T-helper 1 cell treated with Interleukin-12 subunit alpha and Interleukin-12 subunit beta and Interleukin-4 antibody, amounts not matched to agents 30 μg/mL and 1 μg/mL, for 36 hours (primary cell): Measurements from ENCODE around the gene STUM.

Source experiments
- H3K27ac Mint-ChIP-seq: one replicate; pipeline ENCODE4 v1.8.0; 2021; ENCODE audit warnings: mild to moderate bottlenecking, mixed read lengths
- H3K27me3 Mint-ChIP-seq: one replicate; pipeline ENCODE4 v1.8.0; 2021; ENCODE audit warnings: low read depth, mixed read lengths
- H3K36me3 Mint-ChIP-seq: one replicate; pipeline ENCODE4 v1.8.0; 2021; ENCODE audit warnings: low read depth, mixed read lengths
- H3K4me1 Mint-ChIP-seq: one replicate; pipeline ENCODE4 v1.8.0; 2021; ENCODE audit warnings: low read depth, mixed read lengths
- H3K4me3 Mint-ChIP-seq: one replicate; pipeline ENCODE4 v1.8.0; 2021; ENCODE audit warnings: mild to moderate bottlenecking, moderate library complexity, mixed read lengths
- H3K9me3 Mint-ChIP-seq: one replicate; pipeline ENCODE4 v1.8.0; 2021; ENCODE audit warnings: mixed read lengths

Gene STUM

DNA sequence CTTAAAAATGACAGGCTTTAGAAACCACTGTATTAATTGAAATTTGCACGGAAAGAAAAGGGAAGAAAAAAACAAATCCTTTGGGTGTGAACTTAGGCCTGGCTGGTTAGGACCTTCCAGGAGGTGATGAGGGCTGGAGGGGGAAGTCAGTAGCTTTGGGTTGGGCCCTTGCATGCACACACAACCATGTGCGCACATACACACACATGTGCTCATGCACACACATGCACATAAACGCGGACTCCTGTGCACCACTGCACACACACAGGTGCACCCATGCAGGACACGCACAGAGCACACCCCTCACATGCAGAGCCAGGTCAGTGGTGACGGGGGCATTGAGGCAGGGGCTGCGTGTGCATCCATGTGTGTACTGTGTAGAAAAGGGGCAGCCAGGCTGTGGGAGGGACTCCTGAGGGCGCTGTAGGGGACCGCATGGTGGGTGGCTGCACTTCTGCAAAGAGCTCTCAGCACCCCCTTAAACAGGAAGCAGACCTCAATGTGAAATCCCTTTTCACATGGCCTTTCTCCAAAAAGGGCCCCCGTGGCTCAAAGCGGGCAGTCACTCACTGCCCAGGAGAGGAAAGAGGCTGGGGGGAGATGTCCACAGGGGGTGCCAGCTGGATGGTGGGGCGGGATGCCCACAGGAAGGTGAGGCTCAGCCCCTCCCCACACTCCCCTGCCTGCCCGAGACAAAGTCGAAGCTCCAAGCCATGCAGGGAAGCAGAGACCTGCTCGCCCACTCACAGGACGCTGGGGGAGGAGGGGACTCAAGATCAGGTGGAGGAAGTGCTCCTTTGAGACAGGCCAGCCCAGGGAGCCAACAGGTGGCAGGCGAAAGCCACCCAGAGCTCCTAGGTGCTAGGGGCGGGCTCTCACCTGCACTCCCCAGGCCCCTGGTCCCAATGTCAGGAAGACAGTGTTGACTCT, 95.3 kb downstream of the STUM start:
- Mint-ChIP-seq H3K27ac (peak overlapping the region; percentile 84), H3K4me3 (peak overlapping the region; percentile 58), H3K4me1 (peaks cover 33% of the 10 kb centered on the region), H3K36me3 (peaks cover 38% of the 10 kb centered on the region), H3K9me3 (no peaks in the 10 kb centered on the region), H3K27me3 (no peaks in the 10 kb centered on the region)

DNA sequence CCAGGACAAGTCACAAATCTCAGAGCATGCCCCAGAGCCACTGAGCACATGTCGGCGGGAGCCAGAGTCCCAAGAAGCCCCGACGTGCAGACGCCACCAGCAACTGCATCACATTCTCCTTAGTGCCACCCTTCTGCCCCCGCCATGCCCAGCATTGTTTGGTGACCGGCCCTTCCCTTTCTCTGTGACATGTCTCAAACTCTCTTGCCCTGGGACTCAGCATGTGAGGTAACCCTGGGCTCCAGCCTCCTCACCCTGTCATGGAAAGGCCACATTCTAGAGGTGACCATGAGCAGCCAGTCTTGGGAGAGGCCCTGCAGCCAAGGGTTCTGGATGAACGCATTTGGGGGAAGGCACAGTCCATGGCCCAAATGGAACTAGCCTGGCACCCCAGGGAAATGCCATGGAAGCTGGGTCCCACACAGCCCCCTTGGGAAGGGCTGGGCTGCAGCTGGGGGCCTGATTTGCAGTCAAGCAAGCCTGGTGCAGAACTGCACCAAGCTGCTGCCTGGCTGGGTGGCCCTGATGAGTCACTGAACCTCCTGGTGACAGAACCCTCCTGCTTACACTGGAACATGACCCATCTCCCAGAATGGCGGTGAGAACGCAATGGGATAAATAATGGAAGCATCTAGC, 96.1 kb downstream of the STUM start:
- H3K36me3 Mint-ChIP-seq, result peaks cover 37% of the 10 kb centered on the region
- H3K9me3 Mint-ChIP-seq, result no peaks in the 10 kb centered on the region
- no peak overlapping the region for H3K27ac Mint-ChIP-seq
- no peak overlapping the region for H3K4me3 Mint-ChIP-seq
- no peaks in the 10 kb centered on the region for H3K27me3 Mint-ChIP-seq
- peaks cover 37% of the 10 kb centered on the region for H3K4me1 Mint-ChIP-seq

DNA sequence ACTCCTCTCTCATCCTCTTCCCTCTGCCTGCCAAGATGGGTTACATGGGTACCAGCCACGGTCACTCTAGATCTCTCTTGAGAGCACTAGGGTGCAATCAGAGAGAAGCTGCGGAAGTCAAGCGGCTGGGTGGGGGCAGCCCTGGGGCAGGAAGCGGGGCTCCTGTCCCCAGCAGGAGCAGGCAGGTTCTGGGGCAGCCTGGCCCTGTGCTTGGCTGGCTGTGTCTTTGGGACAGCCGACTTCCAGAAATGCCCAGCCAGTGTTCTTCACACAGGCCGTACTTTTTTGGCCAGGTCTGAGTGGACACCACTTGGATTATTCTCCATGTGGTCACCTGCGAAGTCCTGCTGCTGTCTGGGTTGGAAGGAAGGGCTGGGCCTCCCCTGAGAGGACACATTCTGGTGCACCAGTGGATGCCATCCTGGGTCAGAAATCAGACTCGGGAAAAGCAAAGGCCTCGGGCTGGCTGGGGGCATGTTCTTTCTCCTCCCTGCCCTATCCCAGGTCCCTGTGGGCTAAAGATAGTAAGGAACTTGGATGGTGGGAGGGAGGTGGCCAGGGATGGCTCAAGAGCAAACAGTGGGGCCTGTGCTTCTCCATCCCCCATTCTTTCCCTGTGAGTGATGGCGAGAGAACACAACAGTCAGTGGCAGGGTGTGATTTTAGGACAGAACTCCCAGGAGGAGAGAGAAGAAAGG, 96.9 kb downstream of the STUM start:
- Mint-ChIP-seq H3K36me3 (peaks cover 32% of the 10 kb centered on the region), H3K9me3 (no peaks in the 10 kb centered on the region), H3K27me3 (no peaks in the 10 kb centered on the region), H3K4me1 (peaks cover 41% of the 10 kb centered on the region), H3K27ac (no peak overlapping the region), H3K4me3 (no peak overlapping the region)

DNA sequence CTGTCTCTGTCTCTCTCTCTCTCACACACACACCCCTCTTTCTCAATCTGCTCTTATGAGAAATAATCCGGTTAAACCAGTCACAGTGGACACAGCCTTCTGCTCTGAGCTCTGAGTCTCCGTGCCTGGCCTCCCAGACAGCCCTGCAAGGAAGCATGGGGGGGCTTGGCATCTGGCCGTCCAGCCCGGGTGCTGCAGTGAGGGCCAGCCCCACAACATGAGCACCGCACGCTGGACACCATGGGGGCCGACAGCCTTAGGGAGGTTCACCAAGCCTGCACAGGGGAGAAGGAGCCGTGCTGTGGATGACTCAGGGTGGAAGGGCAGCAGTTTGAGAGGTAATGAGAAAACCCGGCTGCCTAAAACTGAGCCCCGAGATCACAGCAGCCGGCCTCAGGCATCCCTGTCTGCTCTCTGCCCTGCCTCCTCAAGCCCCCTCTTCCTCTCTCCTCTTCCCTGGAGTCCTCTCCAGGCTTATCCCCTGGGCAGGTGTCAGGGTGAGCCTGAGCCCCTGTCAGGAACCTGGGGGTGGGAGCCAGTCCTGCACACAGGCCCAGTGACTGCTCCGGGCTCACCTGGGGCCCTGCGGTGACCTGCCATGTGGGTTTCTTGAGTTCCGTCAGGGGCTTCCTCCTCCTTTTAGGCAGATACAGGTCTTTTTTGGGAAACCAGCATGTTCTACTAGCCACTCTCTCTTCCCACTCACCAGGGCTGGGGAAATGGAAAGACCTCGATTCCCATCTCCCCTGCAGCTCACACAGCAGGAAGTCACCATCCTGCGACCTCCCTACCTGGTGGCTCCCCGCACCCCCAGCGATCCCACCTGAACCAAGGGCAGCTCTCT, 97.7 kb downstream of the STUM start:
- Mint-ChIP-seq H3K4me3 (no peak overlapping the region), H3K36me3 (peaks cover 28% of the 10 kb centered on the region), H3K27ac (peak overlapping the region; percentile 55), H3K9me3 (no peaks in the 10 kb centered on the region), H3K4me1 (peaks cover 47% of the 10 kb centered on the region), H3K27me3 (no peaks in the 10 kb centered on the region)

DNA sequence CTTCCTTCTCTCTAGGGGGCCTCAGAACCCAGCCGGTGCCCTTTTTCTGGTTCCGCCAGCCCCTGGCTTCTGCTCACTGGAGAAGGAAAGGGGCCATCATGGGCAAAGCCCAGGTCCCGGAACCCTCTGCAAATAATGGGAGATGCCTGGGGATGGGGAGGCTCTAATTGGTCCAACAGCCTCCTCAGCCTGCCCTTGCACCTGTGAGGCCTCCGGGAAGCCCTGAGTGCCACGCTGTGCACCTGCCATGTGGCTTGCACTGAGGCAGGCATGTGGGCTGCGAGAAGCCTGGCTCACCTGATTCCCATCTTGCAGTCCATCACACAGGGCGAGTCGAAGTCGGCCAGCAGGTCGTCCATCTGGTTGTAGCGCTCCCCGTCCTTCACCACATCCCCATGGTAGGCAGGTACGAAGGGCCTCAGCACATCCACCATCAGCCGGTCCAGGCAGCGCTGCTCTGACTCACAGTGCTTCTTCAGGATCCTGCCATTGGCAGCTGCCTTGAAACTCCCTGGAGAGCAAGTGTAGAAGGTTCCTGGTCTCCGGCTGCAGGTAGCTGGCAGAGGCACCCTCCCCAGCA, 98.4 kb downstream of the STUM start:
- H3K27me3 Mint-ChIP-seq, result no peaks in the 10 kb centered on the region
- peak overlapping the region; percentile 55 for H3K27ac Mint-ChIP-seq
- peaks cover 47% of the 10 kb centered on the region for H3K4me1 Mint-ChIP-seq
- H3K36me3 Mint-ChIP-seq, result peaks cover 28% of the 10 kb centered on the region
- H3K4me3 Mint-ChIP-seq, result no peak overlapping the region
- no peaks in the 10 kb centered on the region for H3K9me3 Mint-ChIP-seq

DNA sequence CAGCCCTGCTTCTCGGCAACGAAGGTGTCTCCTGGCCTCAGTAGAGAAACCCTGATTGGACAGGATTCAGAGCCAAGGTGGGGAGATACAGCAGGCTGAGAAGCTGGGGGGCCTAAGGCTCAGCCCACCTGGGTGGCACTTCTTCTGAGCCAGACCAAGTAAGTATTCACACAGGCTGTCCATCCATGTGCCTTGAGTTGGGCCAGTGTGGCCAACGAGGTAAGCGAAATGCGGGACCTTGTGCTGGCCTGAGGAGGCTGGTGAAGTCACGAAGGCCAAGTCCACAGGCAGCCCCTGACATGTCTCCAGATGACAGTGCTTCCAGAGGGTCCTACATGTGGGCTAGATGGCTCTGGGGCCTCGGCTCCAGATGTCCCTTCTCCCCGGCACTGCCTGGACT, 99.2 kb downstream of the STUM start:
- H3K36me3 Mint-ChIP-seq, result peaks cover 28% of the 10 kb centered on the region
- no peak overlapping the region for H3K4me3 Mint-ChIP-seq
- H3K9me3 Mint-ChIP-seq, result no peaks in the 10 kb centered on the region
- H3K4me1 Mint-ChIP-seq, result peaks cover 47% of the 10 kb centered on the region
- no peaks in the 10 kb centered on the region for H3K27me3 Mint-ChIP-seq
- no peak overlapping the region for H3K27ac Mint-ChIP-seq

DNA sequence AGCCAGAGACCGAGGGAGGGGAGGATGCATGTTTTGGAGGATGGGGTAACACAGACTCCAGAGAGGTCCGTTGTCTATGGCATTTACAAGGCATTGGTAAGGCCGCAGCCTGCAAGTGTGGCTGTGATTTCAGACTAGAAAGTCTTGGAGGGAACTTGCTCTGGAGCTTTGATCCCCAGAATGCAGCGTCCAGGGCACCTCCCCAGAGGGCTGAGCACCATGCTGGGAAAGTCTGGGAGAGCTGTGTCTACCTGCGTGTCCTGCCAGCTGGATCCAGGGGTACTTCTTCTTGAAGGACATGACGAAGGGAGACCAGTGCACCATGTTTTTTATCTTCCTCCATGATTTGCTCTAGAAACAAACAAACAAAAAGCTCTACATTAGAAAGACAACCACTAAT, 99.9 kb downstream of the STUM start:
- Mint-ChIP-seq H3K27ac (no peak overlapping the region), H3K4me1 (peaks cover 47% of the 10 kb centered on the region), H3K4me3 (no peak overlapping the region), H3K9me3 (no peaks in the 10 kb centered on the region), H3K27me3 (no peaks in the 10 kb centered on the region), H3K36me3 (peaks cover 23% of the 10 kb centered on the region)

DNA sequence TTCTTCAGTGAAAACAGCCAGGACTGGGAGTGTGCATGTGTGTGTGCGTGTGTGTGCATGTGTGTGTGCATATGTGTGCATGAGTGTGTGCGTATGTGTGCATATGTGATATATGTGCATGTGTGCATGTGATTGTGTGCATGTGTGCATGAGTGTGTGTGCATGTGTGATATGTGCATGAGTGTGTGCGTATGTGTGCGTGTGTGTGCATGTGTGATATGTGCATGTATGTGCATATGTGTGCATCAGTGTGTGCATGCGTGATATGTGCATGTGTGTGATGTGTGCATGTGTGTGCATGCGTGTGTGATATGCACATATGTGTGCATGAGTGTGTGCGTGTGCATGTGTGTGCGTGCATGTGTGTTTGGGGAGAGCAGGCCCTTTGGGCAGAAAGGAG, 100.7 kb downstream of the STUM start:
- H3K27ac Mint-ChIP-seq, result no peak overlapping the region
- peaks cover 23% of the 10 kb centered on the region for H3K36me3 Mint-ChIP-seq
- no peak overlapping the region for H3K4me3 Mint-ChIP-seq

DNA sequence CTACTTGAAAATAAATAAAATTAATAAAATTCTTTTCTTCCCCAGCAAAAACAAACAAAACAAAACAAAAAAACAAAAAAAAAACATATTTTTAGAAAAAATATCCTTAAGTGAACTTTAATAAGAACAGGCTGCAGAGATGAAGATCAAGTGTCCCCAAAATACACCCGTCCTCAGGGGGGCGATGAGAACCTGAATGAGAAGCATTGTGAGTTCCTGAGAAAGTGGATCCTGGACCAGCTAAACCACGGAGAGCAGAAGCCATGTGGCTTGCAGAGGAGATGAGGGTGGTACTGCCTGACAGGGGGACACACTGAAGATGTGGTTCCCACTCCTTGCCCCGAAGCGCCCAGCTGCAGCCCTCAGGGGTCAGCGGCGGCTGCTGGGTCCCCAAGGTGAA, 101.2 kb downstream of the STUM start:
- Mint-ChIP-seq H3K36me3 (peaks cover 23% of the 10 kb centered on the region), H3K4me1 (peaks cover 47% of the 10 kb centered on the region), H3K9me3 (no peaks in the 10 kb centered on the region), H3K4me3 (no peak overlapping the region), H3K27ac (no peak overlapping the region), H3K27me3 (no peaks in the 10 kb centered on the region)

More for the DNA sequence above, 100.7 kb downstream of the STUM start:
- Mint-ChIP-seq H3K27me3 (no peaks in the 10 kb centered on the region), H3K9me3 (no peaks in the 10 kb centered on the region), H3K4me1 (peaks cover 47% of the 10 kb centered on the region)

DNA sequence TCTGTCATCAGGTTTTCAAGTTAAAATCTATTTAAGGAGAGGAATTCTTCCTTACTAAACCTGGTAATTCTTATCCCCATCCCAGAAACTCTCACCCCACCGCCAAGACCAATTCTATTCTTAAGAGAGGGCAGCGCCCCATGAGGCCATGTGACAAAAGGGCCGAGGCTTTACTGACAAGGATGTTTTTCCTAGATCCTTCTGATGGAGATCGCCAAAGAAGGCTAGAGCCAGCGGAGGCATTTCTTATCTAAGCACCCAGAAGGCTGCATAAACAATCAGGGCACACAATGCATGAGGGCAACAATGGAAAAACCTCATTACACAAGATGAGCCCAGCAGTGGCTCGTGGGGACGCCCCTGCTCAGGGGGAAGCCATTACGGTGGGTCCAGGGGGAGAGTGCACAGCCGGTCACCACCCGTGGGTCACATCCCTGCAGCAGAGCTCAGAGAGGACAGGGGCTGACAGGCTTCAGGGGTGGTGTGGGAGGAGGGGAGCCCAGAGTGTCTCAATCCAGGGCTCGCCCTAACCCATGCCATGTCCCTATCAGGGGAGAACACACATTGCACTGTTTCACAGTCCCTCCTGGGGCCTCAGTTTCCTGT, 101.8 kb downstream of the STUM start:
- peaks cover 48% of the 10 kb centered on the region for H3K4me1 Mint-ChIP-seq
- no peaks in the 10 kb centered on the region for H3K9me3 Mint-ChIP-seq
- H3K4me3 Mint-ChIP-seq, result no peak overlapping the region
- peaks cover 23% of the 10 kb centered on the region for H3K36me3 Mint-ChIP-seq
- no peak overlapping the region for H3K27ac Mint-ChIP-seq
- no peaks in the 10 kb centered on the region for H3K27me3 Mint-ChIP-seq

DNA sequence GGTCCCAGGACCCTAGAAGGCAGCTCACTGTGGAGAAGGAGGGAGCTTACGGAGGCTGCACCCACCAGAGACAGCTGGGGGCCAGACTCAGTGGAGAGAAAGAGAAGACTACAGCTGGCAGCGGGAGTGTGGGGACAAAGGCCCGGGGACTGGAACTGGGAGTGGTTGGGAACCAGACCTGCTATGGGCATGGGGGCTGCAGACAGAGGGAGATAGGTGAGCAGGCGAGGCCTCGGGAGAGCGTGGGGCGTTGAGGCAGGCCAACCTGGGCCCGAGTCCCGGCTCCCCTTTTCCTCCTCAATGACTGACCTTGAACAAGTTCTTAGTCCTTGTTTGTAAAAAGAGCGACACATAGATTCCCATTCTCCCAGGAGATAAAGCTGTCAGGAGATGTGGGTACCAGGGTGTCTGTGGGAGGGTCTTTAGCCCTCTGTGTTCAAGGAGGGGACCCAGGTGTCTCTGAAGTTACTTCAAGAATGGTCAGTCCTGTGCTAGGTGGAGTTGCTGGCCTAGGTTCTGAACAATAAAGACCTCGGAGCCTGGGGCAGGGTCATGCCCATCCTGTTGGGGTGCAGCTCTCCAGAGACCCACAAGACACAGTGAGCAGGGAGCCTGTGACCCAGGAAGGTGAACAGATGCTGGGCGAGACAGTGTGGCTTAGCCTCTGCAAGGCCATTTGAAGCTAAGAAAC, 102.6 kb downstream of the STUM start:
- Mint-ChIP-seq H3K36me3 (peaks cover 18% of the 10 kb centered on the region), H3K4me3 (no peak overlapping the region), H3K27me3 (no peaks in the 10 kb centered on the region), H3K27ac (peak overlapping the region; percentile 24), H3K9me3 (no peaks in the 10 kb centered on the region), H3K4me1 (peaks cover 47% of the 10 kb centered on the region)

DNA sequence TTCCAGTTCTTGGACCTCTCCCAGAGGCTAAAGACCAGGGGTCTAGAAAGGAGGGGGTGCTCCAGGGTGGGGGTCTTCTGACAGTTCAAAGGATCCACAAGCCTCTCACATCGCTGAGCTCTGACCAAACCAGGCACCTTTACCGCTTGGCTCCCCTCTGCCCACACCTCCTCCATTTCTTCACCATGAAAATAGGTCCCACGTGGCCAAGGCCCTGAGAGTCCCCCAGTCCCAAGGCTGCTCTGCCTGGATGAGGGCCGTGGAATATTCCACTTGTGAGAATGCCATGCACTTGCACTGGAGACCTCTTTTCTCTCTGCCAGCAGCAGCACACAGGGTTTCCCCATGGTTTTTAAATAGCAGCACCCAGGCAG, 103.2 kb downstream of the STUM start:
- H3K27ac Mint-ChIP-seq, result no peak overlapping the region
- H3K27me3 Mint-ChIP-seq, result no peaks in the 10 kb centered on the region
- no peaks in the 10 kb centered on the region for H3K9me3 Mint-ChIP-seq
- no peak overlapping the region for H3K4me3 Mint-ChIP-seq
- peaks cover 14% of the 10 kb centered on the region for H3K36me3 Mint-ChIP-seq
- peaks cover 52% of the 10 kb centered on the region for H3K4me1 Mint-ChIP-seq

DNA sequence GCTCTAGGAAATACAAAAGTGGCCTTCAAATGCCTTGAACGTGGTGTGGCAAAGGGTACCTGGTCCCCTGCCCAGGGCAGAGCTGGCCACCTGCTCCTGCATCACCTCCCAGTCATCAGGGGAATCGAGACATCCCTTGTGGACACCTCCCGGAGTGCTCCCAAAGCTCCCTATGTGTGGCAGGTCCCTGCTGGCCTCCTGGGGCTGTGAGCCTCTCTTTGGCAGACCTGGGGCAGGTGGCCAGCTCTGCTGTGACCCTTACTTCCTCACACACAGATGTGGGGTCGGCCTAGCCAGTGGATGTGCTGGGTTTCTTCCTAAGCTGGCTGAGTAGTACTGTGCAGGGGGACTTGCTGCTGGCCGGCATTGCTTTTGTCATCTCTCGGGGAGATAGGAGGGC, 104.0 kb downstream of the STUM start:
- Mint-ChIP-seq H3K27ac (peak overlapping the region; percentile 94), H3K9me3 (no peaks in the 10 kb centered on the region), H3K36me3 (peaks cover 13% of the 10 kb centered on the region), H3K4me3 (no peak overlapping the region), H3K4me1 (peaks cover 60% of the 10 kb centered on the region), H3K27me3 (no peaks in the 10 kb centered on the region)
